Cardiac muscle cell (in vitro differentiated cells and primary cell): Measurements from ENCODE around the gene NCAPD2. TPM values are rescaled to one million over a fixed set of nuclear protein-coding genes. Genes with fewer than 3 reads are reported as not detected.

Experiments
- DNase-seq, 2 donors: peaks; one replicate each; pipeline versions ENCODE4 v3.0.0 to v3.0.0-alpha.2; 2010 to 2017; ENCODE audit warnings: low read depth in 1 of 2, low spot score in 1 of 2
- H3K27ac ChIP-seq: fragments of 200-600 bp; sonication (generic); 2 replicates; pipeline ENCODE4 v1.5.1; 2016
- H3K27me3 ChIP-seq: fragments of 200-600 bp; sonication (generic); 2 replicates; pipeline ENCODE4 v1.6.0; 2016; ENCODE audit warnings: control low read depth
- H3K36me3 ChIP-seq: fragments of 200-600 bp; sonication (generic); 2 replicates; pipeline ENCODE4 v1.5.1; 2016; ENCODE audit warnings: control low read depth
- H3K4me1 ChIP-seq: fragments of 200-600 bp; sonication (generic); 2 replicates; pipeline ENCODE4 v1.8.1; 2017; ENCODE audit warnings: low read depth, mild to moderate bottlenecking, mixed run types
- H3K4me3 ChIP-seq: fragments of 200-600 bp; sonication (generic); 2 replicates; pipeline ENCODE4 v1.5.1; 2016; ENCODE audit warnings: mild to moderate bottlenecking
- H3K9me3 ChIP-seq: fragments of 200-600 bp; sonication (generic); 2 replicates; pipeline ENCODE4 v1.5.1; 2017; ENCODE audit warnings: low read depth, mild to moderate bottlenecking, control low read depth
- polyA plus RNA-seq: library from polyadenylated mRNA; unstranded; fragments of >200 nt; fragmentation: Nextera tagmentation; extraction: Ambion mirVana; gene quantifications from 2 replicates; pipeline ENCODE4 v1.2.1, GENCODE V29; 2016
- total RNA-seq: library from RNA; depleted of rRNA; stranded (reverse); fragments of >200 nt; gene quantifications from 2 replicates; pipeline ENCODE4 v1.2.3, GENCODE V29; 2016
- TF ChIP-seq, protein P1 (sequence below): IDR thresholded peaks from 2 replicates; pipeline ENCODE4 v1.5.1; 2012; ENCODE audit warnings: low read depth, mild to moderate bottlenecking, low read length

Gene NCAPD2
- total and polyA plus RNA-seq, 2 experiments from 2014 or later = 20.2 to 134 TPM

DNA sequence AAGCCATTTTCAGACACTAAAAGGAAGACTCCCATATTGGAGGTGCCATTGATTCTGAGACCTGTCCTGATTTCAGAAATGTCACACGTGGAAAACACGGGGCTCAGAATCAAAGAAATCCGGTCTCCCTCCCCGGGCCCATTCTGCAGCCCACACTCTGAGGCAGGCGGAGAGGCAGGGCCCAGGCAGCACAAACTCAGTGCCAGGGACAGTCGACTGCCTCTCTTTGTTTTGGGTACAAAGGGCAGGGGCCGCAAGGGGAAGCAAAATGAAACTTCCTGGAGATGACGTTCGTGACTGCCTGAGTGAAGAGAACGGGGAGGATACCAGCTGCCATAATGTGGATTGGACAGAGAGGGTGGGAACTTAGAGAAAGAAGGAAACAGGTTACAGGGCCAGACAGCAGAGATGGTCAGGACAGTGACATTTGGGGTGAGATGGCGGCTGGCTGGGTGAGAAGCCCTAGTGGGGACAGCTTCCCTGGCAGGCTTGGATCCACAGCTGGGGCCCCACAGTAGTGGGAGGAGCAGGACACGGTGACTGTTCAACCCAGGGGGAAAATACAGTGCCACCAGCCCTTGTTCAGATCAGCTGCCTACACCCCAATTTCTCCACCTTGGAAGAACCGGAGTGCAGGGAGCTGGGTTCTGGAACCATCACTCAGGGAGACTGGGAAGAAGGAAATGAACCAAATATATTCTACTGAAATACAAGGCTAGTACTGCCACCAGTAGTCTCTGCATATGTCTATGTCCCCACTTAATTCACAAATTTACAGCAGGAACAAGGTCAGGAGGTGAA, 48.5 kb downstream of the NCAPD2 start:
- Histone ChIP-seq H3K4me1 (peaks cover 10% of the 10 kb centered on the region), H3K4me3 (no peak overlapping the region), H3K27me3 (no peaks in the 10 kb centered on the region), H3K36me3 (peaks cover 22% of the 10 kb centered on the region), H3K9me3 (no peaks in the 10 kb centered on the region), H3K27ac (peak overlapping the region; percentile 54)
- TF ChIP-seq, protein P1, sequence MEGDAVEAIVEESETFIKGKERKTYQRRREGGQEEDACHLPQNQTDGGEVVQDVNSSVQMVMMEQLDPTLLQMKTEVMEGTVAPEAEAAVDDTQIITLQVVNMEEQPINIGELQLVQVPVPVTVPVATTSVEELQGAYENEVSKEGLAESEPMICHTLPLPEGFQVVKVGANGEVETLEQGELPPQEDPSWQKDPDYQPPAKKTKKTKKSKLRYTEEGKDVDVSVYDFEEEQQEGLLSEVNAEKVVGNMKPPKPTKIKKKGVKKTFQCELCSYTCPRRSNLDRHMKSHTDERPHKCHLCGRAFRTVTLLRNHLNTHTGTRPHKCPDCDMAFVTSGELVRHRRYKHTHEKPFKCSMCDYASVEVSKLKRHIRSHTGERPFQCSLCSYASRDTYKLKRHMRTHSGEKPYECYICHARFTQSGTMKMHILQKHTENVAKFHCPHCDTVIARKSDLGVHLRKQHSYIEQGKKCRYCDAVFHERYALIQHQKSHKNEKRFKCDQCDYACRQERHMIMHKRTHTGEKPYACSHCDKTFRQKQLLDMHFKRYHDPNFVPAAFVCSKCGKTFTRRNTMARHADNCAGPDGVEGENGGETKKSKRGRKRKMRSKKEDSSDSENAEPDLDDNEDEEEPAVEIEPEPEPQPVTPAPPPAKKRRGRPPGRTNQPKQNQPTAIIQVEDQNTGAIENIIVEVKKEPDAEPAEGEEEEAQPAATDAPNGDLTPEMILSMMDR = no peak
- no peak for DNase-seq

DNA sequence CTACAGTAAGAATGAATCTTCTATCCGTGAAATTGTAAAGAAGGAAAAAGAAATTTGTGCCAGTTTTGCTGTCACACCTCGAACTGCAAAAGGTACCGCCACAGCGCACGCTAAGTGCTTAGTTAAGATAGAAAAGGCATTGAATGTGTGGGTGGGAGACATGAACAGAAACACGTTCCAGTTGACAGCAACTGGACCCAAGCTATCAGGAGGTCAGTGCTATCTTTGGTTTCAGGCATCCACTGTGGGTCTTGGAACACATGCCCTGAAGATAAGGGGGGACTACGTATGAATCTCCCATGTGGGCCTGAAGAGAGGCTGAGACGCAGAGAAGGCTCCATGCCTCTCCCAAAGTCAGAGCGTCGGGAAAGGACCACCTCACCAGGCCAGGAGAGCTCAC, 52.1 kb downstream of the NCAPD2 start:
- DNase-seq = no peak
- Histone ChIP-seq H3K27ac (no peak overlapping the region), H3K4me3 (no peak overlapping the region), H3K4me1 (peaks cover 4% of the 10 kb centered on the region), H3K27me3 (no peaks in the 10 kb centered on the region), H3K36me3 (peaks cover 21% of the 10 kb centered on the region), H3K9me3 (no peaks in the 10 kb centered on the region)
- TF ChIP-seq, protein P1 = no peak

DNA sequence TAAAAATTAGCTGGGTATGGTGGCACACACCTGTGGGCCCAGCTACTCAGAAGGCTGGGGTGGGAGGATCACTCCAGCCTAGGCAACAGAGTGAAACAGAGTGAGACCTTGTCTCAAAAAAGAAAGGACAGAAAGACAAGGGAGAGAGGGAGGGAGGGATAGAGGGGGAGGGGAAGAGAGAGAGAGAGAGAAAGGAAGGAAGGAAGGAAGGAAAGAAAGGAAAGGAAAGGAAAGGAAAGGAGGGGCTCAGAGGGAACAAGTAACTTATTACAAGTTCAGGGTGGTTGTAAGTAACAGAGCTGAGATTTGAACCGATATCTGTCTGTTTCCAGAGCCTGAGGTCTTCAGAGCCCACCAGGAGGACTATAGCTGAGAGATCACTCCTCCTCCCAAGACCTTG, 53.7 kb downstream of the NCAPD2 start:
- TF ChIP-seq, protein P1 = no peak
- peaks cover 17% of the 10 kb centered on the region for H3K4me1 ChIP-seq
- H3K36me3 ChIP-seq = peaks cover 21% of the 10 kb centered on the region

DNA sequence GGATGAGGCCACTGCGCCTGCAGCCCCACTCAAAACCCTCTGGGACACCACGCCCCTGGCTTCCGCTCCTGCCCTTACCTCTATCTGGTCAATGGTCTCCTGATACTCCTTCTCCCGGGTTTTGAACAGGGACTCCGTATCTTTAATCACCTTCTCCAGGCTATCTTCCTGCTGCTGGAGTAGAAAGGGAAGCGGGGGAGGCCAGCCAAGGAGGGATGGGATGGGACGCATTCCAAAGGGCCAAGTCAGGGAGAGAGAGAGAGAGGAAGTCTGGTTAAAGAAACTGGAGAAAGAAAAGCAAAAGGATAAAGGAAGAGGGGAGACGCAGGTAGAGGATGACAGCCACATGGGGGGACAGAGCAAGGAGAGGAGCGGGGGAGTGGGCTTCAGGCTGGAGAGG, 54.1 kb downstream of the NCAPD2 start:
- TF ChIP-seq, protein P1 = no peak
- no peak overlapping the region for H3K4me3 ChIP-seq
- peak in 1 of 2 donors; percentile 85 for DNase-seq

More for the DNA sequence above, 53.7 kb downstream of the NCAPD2 start:
- Histone ChIP-seq H3K9me3 (no peaks in the 10 kb centered on the region), H3K27me3 (no peaks in the 10 kb centered on the region), H3K27ac (no peak overlapping the region), H3K4me3 (no peak overlapping the region)
- no peak for DNase-seq

DNA sequence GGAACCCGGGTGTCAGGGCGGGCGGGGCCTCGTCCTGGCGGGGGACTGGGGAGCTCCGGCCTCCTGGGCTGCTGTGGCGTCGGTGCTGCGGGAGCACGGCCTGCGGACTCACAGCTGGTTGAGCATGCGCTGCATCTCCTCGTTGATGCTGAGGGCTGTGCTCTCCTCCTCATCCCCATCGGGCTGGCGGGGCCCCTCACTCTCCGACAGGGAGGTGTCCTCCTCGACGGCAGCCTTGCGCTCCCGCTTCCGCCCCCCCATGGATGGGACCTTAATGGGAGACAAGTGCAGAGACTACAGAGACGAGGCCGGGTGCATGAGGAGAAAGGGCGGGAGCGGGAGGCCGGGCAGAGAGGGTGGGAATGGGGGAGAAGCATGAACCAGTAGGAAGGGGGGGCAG, 54.7 kb downstream of the NCAPD2 start:
- no peak for DNase-seq
- no peaks in the 10 kb centered on the region for H3K9me3 ChIP-seq
- TF ChIP-seq, protein P1 = no peak
- H3K4me3 ChIP-seq = no peak overlapping the region
- peaks cover 23% of the 10 kb centered on the region for H3K4me1 ChIP-seq
- peaks cover 21% of the 10 kb centered on the region for H3K36me3 ChIP-seq
- no peaks in the 10 kb centered on the region for H3K27me3 ChIP-seq
- no peak overlapping the region for H3K27ac ChIP-seq

More for the DNA sequence above, 54.1 kb downstream of the NCAPD2 start:
- peaks cover 18% of the 10 kb centered on the region for H3K4me1 ChIP-seq
- H3K9me3 ChIP-seq = no peaks in the 10 kb centered on the region
- H3K27me3 ChIP-seq = no peaks in the 10 kb centered on the region
- peaks cover 21% of the 10 kb centered on the region for H3K36me3 ChIP-seq
- H3K27ac ChIP-seq = no peak overlapping the region
